HG03039 (cell line): Measurements from ENCODE around the gene STARD3.

Experiments used
- ATAC-seq: cut with Tn5 transposase; IDR thresholded peaks from one replicate; pipeline ENCODE4 v1.9.1; 2021; ENCODE audit warnings: mild to moderate bottlenecking, moderate library complexity; ENCODE audit not compliant: unreplicated experiment

The STARD3 gene

GRCh38 chr17:39669897-39670735 lies 33.2 kb downstream of the STARD3 start:
- no peak for ATAC-seq

DNA sequence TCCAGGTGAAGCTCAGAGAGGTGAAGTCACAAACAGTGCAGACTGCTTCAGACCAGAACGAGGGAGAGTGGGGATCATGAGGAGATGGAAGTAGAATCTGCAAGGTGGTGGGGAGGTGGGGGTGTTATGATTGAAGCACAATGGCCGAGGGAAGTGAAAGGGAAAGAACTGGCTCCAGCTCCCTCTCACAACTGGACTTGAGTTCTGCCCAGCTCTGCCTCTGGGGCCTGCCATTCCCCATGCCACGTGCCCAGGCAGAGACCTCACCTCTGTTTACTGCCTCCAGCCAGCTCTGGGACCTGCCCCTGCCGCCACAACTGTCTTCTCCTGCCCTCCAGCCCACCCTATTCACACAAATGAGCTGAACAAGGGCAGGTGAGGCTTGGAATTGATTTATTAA lies 33.8 kb downstream of the STARD3 start:
- ATAC-seq, result no peak

DNA sequence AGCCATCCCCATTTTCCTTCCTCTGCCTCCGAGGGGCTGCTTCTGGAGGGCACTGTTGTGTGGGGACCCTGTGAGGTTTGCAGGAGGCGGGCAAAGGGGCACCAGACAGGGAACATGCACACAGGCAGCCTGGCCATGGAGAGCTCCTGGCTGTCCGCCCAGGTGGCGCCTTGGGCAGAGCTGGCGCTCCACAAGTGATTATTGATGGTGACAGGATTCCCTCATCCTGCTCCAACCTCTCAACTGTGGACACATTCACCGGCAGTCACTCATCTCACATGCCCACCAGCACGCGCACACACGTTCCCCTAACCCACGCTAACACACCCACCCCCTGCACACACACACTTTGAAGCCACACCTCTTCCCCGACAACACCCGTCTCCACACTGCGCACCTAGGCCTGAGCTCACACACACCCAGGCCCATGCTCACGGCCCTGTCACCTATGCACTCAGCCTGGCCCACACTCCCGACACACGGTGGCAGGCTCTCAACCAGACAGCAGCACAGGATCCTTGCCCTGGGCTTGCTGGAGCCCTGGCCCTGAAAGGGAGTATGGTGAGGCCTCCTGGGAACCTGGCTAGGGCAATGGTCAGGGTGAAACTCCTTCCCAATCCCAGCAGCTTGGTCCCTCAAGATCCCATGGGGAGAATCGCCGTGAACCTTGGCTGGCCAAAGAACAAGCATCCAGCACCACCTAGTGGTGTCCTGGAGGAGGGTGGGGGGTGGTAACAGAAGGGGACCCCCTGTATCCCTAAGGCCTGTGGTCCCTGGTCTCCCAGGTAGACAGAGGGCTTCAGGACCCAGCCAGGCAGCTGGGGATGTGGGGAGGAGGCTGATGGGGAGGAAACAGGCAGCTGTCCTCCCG lies 34.9 kb downstream of the STARD3 start:
- no peak for ATAC-seq

DNA sequence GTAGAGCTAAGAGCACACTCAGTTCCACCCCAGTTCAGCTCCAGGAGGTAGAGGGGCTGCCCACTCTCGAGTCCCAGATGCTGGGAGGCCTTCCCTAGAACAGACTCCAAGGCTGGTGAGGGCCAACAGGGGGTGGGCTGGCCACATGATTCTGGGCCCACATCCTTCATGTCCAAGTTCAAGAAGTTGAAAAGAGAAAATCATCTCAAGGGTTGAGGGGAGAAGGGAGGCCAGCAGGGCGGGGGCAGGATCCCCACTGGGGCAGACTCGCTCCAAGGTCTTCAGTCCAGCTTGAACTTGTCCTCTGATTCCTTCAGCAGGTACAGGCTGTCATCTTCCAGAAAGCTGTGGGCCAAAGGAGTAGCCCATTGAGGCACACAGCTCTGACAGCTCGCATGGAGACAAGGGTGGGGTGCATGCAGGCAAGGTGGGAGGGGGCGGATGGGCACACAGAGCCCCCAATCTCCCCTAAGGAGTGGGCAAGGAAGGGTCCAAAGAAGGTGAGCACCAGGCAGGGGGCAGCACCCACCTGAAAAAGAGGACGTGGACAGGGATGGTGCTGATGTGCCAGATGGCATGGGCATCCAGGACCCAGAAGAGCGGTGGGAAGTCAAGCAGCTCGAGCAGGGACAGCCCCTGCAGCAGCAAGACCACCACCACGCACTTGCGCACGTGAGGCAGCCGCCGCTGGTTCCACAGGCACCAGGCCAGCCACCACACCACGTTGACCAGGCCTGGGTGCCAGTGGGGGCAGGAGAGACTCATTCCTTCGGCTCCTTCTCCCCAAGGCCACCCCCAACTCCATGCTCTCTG lies 35.8 kb downstream of the STARD3 start:
- ATAC-seq, result no peak

GRCh38 chr17:39673335-39674081 lies 36.6 kb downstream of the STARD3 start:
- ATAC-seq, result no peak

DNA sequence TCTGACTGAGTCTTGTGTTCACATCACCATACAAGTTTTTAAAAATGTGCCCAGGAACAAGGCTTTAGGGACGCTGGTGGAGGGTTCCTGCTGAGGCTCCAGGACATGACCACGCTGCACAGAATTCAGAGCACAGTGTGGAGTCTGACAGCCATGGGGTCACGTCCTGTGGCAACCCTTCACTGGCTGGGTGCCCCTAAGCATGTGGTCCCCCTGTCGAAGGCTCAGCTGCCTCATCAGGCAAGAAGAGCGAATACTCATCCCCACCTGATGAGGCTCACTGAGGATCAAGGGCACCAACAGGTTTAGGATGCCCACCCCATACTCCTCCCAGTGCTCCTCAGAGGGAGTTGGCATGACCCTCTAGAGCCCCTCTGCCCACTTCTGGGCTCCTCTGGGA lies 37.2 kb downstream of the STARD3 start:
- no peak for ATAC-seq

- ATAC-seq, result no peak
Measured at GRCh38 chr17:39674702-39675389, 37.9 kb downstream of the STARD3 start.

- ATAC-seq, result no peak
Measured at GRCh38 chr17:39675390-39676082, 38.6 kb downstream of the STARD3 start.

GRCh38 chr17:39676198-39676819 lies 39.4 kb downstream of the STARD3 start:
- ATAC-seq, result no peak

DNA sequence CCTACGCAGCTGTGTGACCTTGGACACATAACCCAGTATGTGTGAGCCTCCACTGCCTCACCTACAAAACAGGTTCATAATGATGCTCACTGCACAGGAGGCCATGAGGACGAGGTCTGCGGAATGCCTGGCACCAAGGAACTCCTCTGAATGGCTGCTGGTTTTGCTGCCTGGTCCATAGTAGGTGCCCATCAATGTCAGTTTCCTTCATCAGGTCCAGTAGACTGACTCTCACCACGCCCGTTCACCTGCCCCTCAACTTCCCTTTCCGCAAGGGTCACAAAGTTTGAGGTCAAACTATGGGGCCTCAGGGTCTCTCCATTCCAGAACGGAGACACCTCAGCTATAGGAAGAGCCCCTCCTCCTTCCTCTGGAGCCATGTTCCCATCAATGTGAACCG lies 40.1 kb downstream of the STARD3 start:
- no peak for ATAC-seq

GRCh38 chr17:39677542-39678339 lies 40.8 kb downstream of the STARD3 start:
- no peak for ATAC-seq

GRCh38 chr17:39678340-39679116 lies 41.6 kb downstream of the STARD3 start:
- no peak for ATAC-seq

DNA sequence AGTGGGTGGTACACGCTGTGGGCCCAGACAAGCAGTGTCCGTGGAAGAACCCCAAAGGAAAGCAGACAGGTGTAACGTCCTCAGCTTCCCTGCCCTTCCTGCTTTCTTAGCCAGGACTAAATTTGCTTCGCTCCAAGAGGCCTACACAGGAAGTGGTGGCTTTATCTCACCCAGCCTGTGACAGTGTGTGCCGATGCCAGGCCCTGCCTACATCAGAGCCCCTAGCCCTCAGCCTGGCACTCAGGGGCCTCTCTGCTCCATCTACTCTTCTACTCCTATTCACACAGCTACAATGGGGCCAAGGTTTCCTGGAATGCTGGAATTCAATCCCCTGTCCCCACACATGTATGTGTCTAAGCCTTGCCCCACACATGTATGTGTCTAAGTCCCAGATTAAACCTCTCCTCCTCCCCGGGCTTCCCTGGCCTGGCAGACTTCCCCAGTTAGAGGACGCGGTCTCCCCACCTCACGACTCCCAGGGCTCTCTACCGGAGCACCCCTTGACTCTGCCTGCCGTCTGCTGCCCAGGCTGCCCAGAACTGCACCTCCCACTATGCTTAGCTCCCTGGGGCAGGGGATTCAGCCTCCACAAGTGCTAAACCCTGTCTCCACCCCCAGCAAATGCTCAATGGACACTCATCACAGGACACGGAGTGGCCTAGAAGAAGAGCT lies 42.7 kb downstream of the STARD3 start:
- no peak for ATAC-seq

GRCh38 chr17:39683295-39683939 lies 46.5 kb downstream of the STARD3 start:
- ATAC-seq, result no peak

- no peak for ATAC-seq
Measured at GRCh38 chr17:39684369-39685192, 47.6 kb downstream of the STARD3 start.
